Astrocyte of the cerebellum (primary cell): ENCODE measurements around the gene MATN3.
A peak's percentile ranks its signal among the peaks of the same experiment; 100 is the strongest.
"Not testable (repeated sequence)": the region's sequence is repeated elsewhere in the genome, so short reads cannot be mapped to it uniquely, and the experiment has no call there.

Experiments used
- DNase-seq: peaks from one replicate; pipeline ENCODE4 v3.0.0-alpha.2; 2011; ENCODE audit warnings: low read depth
- H3K4me3 ChIP-seq: 2 replicates; pipeline ENCODE4 v1.5.1; 2011; ENCODE audit warnings: mild to moderate bottlenecking, low read depth, low read length, moderate library complexity
- CTCF ChIP-seq: IDR thresholded peaks from 2 replicates; pipeline ENCODE4 v1.5.1; 2012; ENCODE audit warnings: low read length, low read depth, moderate library complexity, mild to moderate bottlenecking; ENCODE audit errors: missing control alignments
- in situ Hi-C: cut with HindIII; loops from 2 replicates; pipeline ENCODE4 v1.10.0; 2017; ENCODE audit warnings: low sequenced_read_pairs

The MATN3 gene

DNA sequence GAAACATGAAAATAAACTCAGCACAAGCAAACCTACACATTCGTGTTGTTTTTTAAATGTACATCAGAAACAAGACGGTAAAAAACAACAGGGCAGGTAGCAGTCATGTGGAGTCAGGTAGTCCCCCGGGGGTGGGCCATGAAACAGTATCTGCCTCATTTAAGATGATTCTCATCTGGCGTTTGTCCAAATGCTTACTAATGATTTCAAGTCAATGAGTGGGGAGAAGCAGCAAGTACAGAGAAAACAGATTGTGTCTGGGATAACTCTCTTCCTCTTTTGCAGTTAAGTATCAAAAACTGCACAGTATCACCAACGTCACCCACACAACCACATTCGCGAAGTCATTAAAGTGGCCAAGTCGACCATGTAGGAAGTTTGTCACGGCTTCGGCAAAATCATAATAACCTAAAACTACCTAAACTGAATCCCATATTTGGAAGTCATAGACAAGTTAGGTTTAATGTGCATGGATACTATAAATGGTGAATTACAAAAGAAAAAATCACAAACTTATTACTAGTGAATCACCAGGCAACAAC, 37.7 kb upstream of the MATN3 start:
- DNase-seq, result peak; percentile 64
- no peak for TF ChIP-seq CTCF
- H3K4me3 ChIP-seq, result peak overlapping the region; percentile 89
- in situ Hi-C loops, result no loop called here

GRCh38 chr2:20049637-20050036, 37.2 kb upstream of the MATN3 start:
- TF ChIP-seq CTCF, result no peak
- DNase-seq, result no peak
- H3K4me3 ChIP-seq, result peak overlapping the region; percentile 89
- in situ Hi-C loops, result no loop called here

- no peak for TF ChIP-seq CTCF
- in situ Hi-C loops, result no loop called here
- no peak for DNase-seq
- H3K4me3 ChIP-seq, result peak overlapping the region; percentile 89
These were observed 36.3 kb upstream of the MATN3 start for GRCh38 chr2:20048488-20049448.

DNA sequence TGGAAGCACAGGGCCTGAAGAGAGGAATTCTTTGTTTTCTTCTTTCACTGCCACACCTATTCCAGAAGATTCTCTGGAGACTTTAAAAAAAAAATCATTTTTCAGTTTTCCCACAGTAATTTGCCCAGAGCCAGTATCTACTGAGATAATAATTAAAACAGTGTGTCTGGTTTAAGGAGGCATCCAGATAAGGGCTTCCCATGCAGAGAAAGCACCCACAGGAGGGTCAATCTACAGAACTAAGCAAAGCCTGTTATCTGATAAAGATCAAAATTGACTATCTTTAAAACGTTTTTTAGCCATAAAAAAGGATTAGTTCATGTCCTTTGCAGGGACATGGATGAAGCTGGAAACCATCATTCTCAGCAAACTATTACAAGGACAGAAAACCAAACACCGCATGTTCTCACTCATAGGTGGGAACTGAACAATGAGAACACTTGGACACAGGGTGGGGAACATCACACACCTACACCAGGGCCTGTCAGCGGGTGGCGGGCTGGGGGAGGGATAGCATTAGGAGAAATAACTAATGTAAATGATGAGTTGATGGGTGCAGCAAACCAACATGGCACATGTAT, 33.3 kb upstream of the MATN3 start:
- in situ Hi-C loops, DNase-seq, H3K4me3 ChIP-seq: not testable (repeated sequence)

- H3K4me3 ChIP-seq, result no peak overlapping the region
- DNase-seq, result no peak
- in situ Hi-C loops, result no loop called here
- TF ChIP-seq CTCF, result no peak
These were observed 32.3 kb upstream of the MATN3 start for GRCh38 chr2:20044778-20045177.

- no peak for TF ChIP-seq CTCF
- no peak overlapping the region for H3K4me3 ChIP-seq
- in situ Hi-C loops, result no loop called here
- DNase-seq, result no peak
These were observed 30.1 kb upstream of the MATN3 start for GRCh38 chr2:20042531-20042930.
